Measurements from ENCODE around the gene PSORS1C1. TPM values are rescaled to one million over a fixed set of nuclear protein-coding genes. Genes with fewer than 3 reads are reported as not detected.

PSORS1C1 gene
- total and polyA plus RNA-seq, 10 donors: 0.11 to 3.4 (median 0.76) TPM; not detected in 3

DNA sequence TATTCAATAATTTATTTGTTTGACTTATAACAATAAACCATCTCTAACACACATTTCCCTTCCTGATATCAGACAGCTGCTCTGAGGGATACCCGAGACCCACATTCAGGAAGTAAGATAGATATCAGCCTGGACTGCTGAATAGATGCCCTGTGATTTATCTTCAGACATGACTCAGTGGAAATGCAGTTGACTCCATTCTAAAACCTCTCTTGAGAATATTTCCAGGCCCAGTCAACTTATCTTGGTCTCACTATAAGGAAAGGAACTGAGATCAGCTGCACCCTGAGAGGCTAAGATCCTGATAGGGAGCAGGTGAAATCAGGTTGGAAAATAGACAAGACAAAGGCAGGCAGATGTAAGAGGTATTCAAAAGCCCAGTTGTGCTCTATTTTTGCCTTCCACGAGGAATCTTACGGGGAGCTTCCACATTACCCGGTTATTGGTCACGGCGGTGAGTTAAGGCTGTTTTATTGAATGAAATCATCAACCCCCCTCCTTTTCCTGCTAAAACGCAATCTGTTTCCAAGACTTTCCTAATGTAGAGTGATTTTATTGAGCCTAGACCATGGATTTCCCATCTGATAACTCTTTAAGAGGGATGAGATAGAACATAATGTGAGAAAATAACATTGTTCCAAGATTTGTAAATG, 27.7 kb upstream of the PSORS1C1 start:
- TF ChIP-seq POLR2AphosphoS5 (IDR thresholded peaks at IDR 0.05): no peak
- TF ChIP-seq POLR2A (IDR thresholded peaks at IDR 0.05): no peak
- TF ChIP-seq CTCF (IDR thresholded peaks at IDR 0.05 in 8 of 11, conservative IDR thresholded peaks at IDR 0.05 in 3 of 11): no peak
- intact Hi-C loops (cut with DNase I; ENCODE audit: low total_unique reads): loop anchor here (10.0 kb wide), 1 partner anchor 342 kb away; the partner anchor contains the start of genes FLOT1 and IER3
- WGBS, 5 donors: 23 to 45% (median 33%) methylated on average over 7 of the region's 7 CpGs
- Histone ChIP-seq H3K27me3 (replicated peaks in 1 of 7) (peaks cover 0 to 10% (median 0%) of the 10 kb centered on the region in 7 donors), H3K4me1 (peaks cover 0 to 16% (median 8%) of the 10 kb centered on the region in 6 donors), H3K4me3 (no peak overlapping the region), H3K27ac (no peak overlapping the region), H3K9me3 (no peaks in the 10 kb centered on the region), H3K36me3 (no peaks in the 10 kb centered on the region)
- DNase-seq: no peak

GRCh38 chr6:31087494-31088089, 27.0 kb upstream of the PSORS1C1 start:
- WGBS, 5 donors: 13 to 15% (median 13%) methylated on average over 14 of the region's 14 CpGs

DNA sequence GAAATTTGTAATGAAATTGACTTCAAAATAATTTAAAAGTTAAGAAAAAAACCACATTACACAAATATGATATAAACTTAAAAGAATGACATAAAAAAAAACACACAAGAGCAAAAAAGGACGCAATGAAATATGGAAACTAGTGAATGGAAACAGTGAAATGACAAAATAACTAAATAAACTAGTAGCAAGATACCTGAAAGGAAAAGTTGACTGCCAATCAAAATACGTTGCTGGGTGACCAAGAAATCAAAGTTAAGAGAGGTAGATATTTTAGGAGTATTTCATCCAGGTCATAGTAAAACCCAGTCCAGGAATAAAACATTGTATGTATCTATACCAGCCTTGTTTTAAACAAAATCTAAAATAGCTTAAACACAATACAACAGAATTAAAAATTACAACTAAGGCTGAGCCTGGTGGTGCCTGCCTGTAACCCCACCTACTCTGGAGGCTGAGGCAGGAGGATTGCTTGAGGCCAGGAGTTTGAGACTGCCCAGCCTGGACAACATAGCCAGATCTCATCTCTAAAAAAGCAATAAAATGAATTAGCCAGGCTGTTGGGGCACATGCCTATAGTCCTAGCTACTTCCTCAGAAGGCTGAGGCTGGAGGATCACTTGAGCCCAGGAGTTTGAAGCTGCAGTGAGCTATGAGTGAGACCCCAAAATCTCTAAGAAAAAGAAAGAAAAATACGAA, 24.2 kb upstream of the PSORS1C1 start:
- H3K4me3 ChIP-seq: no peak overlapping the region
- H3K4me1 ChIP-seq: peaks cover 11 to 38% (median 26%) of the 10 kb centered on the region in 6 donors
- no peak overlapping the region for H3K27ac ChIP-seq
- no peaks in the 10 kb centered on the region for H3K9me3 ChIP-seq
- TF ChIP-seq POLR2A (IDR thresholded peaks at IDR 0.05) (no peak), POLR2AphosphoS5 (IDR thresholded peaks at IDR 0.05) (no peak), CTCF (IDR thresholded peaks at IDR 0.05 in 8 of 11, conservative IDR thresholded peaks at IDR 0.05 in 3 of 11) (no peak)
- intact Hi-C loops (cut with DNase I; ENCODE audit: low total_unique reads): no loop called here
- WGBS, 5 donors: 82 to 92% (median 87%) methylated on average over 3 of the region's 3 CpGs
- no peak for DNase-seq
- H3K27me3 ChIP-seq (replicated peaks in 1 of 7): peaks cover 0 to 10% (median 0%) of the 10 kb centered on the region in 7 donors
- H3K36me3 ChIP-seq: no peaks in the 10 kb centered on the region

More at GRCh38 chr6:31087494-31088089, 27.0 kb upstream of the PSORS1C1 start:
- Histone ChIP-seq H3K36me3 (no peaks in the 10 kb centered on the region), H3K27me3 (replicated peaks in 1 of 7) (peaks cover 0 to 10% (median 0%) of the 10 kb centered on the region in 7 donors), H3K27ac (no peak overlapping the region), H3K9me3 (no peaks in the 10 kb centered on the region), H3K4me1 (peaks cover 0 to 16% (median 8%) of the 10 kb centered on the region in 6 donors), H3K4me3 (no peak overlapping the region)
- peak; percentile 89 for DNase-seq
- intact Hi-C loops (cut with DNase I; ENCODE audit: low total_unique reads): loop anchor here (10.0 kb wide), 1 partner anchor 343 kb away; the partner anchor contains the start of genes FLOT1 and IER3
- TF ChIP-seq POLR2AphosphoS5 (IDR thresholded peaks at IDR 0.05): no peak
- TF ChIP-seq POLR2A (IDR thresholded peaks at IDR 0.05): no peak
- TF ChIP-seq CTCF (IDR thresholded peaks at IDR 0.05 in 8 of 11, conservative IDR thresholded peaks at IDR 0.05 in 3 of 11): peak; percentile 59 to 92 (median 83)

Data from spleen (tissue), 11 donors.